GM19452 (cell line): ENCODE data around the gene ICOS.

Experiments
- ATAC-seq: cut with Tn5 transposase; IDR thresholded peaks from one replicate; pipeline ENCODE4 v1.9.1; 2021; ENCODE audit not compliant: unreplicated experiment

ICOS gene

DNA sequence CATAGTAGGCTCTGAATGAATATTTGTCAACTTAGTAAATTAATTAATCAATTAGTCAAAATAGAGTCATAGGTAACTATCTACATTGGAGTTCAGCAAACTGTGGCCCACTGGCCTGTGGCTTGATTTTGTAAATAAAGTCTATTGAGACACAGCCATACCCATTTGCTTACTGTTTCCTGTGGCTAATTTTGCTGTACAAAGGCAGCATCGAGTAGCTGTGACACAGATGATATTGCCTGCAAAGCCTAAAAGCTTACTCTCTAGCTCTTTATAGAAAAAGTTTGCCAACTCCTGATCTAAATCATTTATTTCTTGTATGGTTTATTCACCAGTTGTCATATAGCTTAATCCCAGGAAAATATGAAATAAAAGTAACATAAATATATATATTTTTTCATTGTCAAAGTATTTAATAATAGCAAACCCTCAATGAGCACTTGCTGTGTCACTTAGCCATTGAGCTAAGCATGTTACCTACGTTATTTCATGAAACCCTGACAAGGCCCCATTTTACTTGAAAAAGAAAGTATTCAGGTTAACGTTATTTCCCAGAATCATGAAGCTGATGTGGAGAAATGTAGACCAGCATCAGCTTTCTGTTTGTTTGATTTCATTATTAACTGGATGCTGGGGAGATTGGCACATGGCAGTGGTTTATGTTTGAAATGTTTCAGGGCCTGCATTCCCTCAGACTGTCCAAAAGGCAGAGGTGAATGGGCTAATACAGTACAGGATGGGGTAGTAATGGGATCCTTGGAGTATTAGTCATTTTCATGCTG lies 69.6 kb downstream of the ICOS start:
- no peak for ATAC-seq

DNA sequence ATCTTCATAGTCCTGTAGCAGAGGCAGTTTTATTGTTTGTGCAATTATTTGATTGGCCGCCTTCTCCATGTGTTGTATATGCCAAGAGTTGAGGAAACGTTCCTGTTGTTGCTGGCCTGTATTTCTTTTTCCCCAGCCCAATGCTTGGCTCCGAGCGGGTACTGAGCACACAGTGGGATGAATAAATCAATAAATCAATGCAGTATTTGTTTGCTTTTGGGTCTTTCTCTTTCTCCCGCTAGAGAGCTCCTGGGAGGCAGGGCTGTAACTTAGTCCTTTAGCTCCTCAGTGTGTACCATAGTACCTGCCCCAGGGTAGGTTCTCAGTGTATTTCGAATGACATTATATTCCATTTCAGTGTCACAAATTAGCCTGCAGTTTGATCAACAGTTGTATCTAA lies 71.8 kb downstream of the ICOS start:
- no peak for ATAC-seq

DNA sequence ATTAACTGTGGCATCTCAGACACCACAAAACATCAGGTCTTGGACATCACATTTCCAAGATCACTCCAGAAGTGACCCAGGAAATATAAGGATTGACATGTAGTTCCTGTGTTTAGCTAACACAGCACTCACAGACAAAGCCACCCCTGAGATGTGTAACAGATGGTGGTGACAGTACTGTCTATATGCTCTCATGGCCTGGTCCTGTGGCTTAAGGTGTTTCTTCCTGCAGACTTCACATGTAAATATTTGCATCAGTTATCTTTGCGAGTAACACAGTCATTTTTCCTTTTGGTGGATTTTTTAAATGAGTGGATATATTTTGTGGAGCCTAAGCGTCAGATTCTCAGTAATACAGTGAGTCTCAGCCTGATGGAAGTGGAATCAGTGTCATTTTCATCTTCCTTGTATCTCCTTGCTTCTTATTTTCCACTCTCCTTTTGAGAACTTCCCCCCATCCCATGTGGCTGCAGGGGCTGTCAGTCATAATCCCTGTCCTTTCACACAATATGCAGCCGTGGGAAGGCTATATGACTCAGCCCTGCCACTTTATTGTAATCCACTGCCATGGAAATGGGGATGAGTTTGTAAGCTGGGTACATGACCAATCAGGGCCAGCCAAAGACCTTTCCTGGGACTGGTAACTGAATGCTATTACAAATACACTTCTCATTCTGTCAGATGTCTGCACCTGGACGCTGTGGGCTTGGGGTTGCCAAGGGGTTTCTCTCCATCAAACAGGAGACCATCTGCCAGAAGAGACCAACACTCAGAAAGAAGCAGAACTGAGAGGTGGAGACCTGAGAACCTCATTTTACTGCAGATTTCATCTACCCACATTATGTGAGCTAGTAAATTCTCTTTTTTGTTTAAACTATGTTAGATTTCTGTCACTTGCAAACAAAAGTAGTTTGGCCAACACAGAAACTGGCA lies 74.3 kb downstream of the ICOS start:
- ATAC-seq = no peak
